ENCODE results near the gene LRRC38. TPM values are rescaled to one million over a fixed set of nuclear protein-coding genes. Genes with fewer than 3 reads are reported as not detected.

The LRRC38 gene
- total RNA-seq = not detected in 2 replicates

GRCh38 chr1:13513895-13514546 is at the start of gene LRRC38:
LRRC38 (minus strand) TSS chr1:13514003; CDS start chr1:13513593, 410 bp downstream.

Other genes with a start within 250 kb of the LRRC38 start
- not detected in 2 replicates for gene PRAMEF8, start 228.9 kb downstream of the LRRC38 start, total RNA-seq
- gene PRAMEF33, start 210.5 kb downstream of the LRRC38 start, total RNA-seq = not detected in 2 replicates
- gene PRAMEF15, start 198.4 kb downstream of the LRRC38 start, total RNA-seq = not detected in 2 replicates
- gene PRAMEF14, start 166.9 kb downstream of the LRRC38 start, total RNA-seq = not detected in 2 replicates
- not detected in 2 replicates for gene PRAMEF19, start 142.1 kb downstream of the LRRC38 start, total RNA-seq
- gene PRAMEF17, start 124.4 kb downstream of the LRRC38 start, total RNA-seq = not detected in 2 replicates
- not detected in 2 replicates for gene PRAMEF20, start 103.6 kb downstream of the LRRC38 start, total RNA-seq
- 89.1 and 115 TPM in 2 replicates for gene PDPN, start 69.8 kb upstream of the LRRC38 start, total RNA-seq
- gene PRDM2, start 186.2 kb upstream of the LRRC38 start, total RNA-seq = 18.7 and 19.2 TPM in 2 replicates